Measurements from ENCODE around the gene BNIP3.
"Not testable (repeated sequence)": the region's sequence is repeated elsewhere in the genome, so short reads cannot be mapped to it uniquely, and the experiment has no call there.

Gene BNIP3

DNA sequence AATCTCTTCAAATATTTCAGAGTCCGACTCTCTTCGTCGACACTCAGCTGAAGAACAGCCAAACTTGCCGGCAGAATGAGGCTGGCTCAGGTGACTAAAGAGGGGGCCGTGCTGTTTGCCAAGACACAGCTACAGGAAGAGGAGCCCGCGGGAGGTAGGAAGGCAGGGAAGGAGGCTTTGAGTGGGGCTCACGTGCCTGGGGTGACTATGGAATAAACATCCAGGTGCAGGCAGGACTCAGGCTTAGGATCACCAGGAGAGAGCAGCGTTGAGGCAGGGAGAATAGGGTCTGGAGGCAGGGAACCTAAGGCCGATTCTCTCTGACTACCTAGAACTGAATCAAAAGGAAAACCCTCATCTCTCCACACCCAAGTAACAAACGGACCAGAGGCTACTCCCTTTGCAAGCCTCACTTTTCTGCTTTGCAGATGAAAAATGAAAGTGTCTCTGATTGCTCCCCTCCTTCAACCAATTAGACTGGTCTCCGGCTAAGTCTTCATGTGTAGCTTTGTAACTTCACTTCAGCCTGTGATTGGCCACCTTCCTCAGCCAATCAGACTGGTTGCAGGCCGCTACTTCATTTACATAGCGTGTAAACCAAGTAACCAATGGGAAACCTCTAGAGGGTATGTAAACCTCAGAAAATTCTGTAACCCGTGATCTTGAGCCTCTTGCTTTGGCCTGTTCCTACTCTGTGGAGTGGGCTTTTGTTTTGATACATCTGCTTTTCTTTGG is 19.7 kb upstream of the BNIP3 start:
- DNase-seq: no peak

DNA sequence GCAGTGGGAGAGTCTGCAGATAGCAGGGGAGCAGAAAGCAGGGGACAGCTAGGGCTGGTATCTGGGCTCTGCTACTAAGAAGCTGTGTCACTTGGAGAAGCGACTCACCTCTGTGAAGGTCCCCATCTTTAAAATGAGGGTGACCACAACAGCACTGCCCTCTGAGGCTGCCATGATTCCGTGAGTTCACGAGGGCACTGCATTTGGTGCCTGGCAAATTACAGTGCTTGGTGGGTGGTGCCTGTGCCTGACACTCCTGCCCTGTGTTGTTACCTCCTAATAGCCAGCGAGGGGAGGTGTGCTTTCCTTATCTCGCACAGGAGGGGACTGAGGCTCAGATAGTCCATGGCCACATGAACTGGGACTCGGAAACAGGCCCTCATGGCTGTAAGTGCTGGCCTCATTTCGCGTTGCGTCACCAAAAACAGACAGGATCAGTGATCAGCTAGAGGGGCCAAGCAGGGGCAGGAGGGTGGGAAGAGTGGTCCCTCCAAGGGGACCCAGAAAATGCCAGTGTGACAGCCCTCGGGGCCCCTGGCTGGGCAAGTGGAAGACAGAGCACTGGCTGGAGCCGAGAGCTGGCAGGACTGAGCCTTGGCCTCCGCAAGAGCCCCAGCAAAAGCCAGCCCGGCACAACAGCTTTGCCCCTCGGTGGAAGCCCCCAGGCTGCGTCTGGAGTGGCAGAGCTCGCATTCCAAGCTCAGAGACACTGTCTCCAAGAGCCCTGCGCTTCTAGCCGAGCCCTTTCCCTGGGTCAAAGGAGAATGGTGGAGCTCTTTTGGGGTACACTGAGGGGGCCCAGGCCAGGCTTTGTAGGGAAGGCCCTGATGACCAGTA is 17.3 kb upstream of the BNIP3 start:
- DNase-seq: no peak

DNA sequence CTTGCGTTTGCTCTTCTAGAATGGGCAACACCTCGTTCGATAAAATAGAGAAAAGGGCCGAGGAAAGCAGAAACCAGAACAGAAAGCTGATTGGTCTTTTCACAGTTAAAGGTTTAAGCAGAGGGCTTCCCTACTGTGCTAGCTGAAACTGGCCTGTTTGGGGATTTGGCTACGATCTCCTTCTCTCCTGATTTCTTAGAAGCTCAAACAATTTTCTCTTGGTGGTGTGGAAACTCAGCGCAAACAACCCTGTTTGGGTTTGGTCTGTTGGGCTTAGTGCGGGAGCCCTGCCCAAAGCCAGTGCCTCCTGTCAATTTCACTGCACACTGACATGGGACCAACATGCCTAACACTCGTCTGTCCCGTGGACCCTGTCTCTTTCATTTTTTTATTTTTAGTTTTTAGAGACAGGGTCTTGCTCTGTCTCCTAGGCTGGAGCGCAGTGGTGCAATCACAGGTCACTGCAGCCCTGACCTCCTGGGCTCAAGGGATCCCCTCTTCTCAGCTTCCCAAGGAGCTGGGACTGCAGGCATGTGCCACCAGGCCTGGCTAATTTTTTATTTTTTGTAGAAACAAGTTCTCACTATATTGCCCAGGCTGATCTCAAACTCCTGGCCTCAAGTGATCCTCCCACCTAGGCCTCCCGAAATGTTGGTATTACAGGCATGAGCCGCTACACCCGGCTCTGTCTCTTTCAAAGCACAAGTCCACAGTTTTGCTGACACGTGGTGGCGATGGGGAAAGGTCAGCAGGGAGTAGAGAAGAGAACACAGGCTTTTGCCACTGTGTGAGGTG is 16.5 kb upstream of the BNIP3 start:
- DNase-seq: no peak

DNA sequence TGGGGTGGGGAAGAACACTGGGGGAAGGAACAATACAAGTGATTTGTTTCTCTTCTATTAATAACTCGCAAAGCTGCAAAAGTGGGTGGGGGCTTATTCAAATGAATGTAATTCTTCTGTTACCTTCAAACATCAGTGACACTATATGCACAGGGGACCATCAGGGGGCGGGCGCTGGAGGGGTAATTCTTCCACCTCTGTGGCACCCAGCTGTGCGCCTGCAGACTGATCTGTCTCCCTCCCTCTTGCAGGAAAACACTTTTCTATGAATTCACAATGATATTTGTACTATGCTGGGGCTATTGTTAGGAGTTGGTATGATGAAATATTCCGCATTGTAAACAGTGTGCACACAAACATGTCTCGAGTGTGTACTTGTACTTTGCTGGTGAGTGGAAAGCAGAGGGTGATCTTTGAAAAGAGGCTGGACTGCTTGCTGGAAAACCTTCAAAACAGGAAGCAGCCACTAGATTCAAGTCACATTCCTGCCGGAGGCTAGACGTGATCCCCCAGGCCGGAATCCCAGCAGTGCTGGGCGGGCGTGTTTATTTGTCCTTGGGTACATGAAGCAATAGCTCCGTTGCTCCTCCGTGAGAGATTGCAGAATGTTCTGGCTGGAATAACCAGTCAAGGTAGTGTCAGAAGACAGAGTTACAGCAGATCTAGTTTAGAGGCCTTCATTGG is 15.8 kb upstream of the BNIP3 start:
- DNase-seq: peak; percentile 8

DNA sequence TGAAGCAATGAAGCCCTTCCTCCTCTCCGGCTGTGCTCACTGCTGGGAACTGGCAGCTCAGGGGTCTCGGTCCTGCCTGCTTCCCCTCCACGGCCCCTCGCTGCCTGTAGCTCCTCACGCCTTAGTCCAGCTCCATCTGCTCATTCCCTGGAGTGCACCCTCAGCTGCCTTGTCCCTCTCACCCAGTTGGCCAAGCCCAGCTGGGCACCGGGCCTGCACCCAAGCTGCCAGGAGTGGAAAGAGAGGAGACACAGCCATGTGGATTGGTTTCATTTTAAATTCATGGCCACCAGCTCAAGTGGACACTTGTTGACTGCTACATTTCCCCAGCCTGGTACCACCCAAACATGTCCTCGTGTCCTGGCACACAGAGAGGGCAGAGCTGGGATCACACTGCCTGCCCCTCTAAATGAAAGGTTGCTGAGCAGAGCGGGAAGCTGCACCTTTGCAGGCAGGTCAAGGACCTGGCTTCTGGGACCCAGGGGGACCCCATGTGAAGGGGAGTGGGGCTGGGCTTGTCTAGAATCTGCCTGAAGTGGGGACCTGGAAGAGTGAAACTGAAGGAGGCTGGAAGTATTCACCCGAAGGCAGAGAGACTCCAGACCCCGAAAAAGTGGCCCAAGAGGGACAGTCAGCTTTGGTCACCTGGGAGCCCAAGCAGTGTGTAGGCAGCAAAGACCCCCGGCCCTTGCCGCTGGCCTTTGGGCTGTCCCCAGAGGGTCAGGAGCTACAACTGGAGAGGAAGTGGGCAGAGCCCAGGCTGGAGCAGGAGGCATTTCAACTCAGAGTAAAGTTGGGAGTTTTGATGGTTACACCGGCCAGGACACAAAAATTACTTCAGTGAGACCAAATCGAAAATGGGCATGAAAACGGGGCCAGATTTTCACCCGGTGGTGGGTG is 15.0 kb upstream of the BNIP3 start:
- DNase-seq: no peak

DNA sequence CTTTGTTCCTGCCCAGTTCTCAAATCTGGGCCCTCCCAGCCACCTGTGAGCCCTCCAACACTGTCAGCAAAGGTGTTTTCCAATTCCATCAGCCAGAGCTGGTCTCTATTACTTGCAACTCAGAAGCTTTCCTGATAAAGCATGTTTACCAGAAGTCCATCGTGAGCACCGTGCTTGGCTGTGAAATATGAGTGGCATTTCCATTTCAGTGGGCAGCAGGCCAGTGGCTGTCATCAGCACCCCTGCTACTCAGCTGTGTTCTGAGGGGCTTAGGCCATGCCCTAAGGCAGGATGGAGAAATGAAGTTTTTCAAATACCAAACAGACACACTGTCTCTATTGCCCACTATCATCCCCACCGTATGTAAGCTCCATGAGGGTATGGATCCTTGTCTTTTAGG is 12.7 kb upstream of the BNIP3 start:
- DNase-seq: no peak

DNA sequence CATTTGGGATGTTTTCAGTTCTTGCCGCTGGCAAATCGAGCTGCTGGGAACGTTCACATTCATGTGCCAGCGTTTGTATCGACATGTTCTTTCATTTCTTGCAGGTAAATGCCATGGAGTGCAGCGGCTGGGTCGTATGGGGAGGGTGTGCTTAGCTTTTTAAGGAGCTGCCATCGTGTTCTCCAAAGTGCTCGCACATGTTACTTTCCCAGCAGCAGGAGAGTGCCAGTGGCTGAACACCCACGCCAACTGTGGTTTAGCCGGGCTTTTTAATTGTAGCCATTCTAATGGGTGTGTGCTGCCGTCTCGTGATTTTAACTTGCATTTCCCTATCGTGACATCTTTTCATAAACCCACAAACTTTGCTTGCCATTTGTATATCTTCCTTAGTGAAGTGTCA is 11.6 kb upstream of the BNIP3 start:
- peak; percentile 4 for DNase-seq

DNA sequence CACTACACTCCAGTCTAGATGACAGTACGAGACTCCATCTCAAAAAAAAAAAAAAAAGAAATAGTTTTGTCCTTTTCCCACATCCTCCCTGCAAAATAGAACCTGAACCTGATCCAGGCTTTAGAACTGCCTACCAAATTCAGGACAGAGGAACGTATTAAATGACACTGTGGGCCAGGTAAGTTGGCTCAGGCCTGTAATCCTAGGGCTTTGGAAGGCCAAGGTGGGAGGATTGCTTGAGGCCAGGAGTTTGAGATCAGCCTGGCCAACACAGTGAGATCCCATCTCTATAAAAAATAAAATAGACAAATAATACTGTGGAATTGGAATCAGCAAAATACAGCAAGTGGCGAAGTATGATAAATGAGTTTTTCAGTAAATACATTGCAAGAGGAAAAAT is 10.0 kb upstream of the BNIP3 start:
- no peak for DNase-seq

DNA sequence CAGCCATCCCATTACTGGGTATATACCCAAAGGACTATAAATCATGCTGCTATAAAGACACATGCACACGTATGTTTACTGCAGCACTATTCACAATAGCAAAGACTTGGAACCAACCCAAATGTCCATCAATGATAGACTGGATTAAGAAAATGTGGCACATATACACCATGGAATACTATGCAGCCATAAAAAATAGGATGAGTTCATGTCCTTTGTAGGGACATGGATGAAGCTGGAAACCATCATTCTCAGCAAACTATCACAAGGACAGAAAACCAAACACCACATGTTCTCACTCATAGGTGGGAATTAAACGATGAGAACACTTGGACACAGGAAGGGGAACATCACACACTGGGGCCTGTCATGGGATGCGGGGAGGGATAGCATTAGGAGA is 6.1 kb upstream of the BNIP3 start:
- not testable (repeated sequence) for DNase-seq

DNA sequence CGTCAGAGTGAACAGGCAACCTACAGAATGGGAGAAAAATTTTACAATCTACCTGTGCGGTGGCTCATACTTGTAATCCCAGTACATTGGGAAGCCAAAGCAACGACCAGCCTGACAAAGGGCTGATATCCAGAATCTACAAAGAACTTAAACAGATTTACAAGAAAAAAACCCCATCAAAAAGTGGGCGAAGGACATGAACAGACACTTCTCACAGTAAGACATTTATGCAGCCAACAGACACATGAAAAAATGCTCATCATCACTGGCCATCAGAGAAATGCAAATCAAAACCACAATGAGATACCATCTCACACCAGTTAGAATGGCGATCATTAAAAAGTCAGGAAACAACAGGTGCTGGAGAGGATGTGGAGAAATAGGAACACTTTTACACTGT is 5.6 kb upstream of the BNIP3 start:
- not testable (repeated sequence) for DNase-seq

DNA sequence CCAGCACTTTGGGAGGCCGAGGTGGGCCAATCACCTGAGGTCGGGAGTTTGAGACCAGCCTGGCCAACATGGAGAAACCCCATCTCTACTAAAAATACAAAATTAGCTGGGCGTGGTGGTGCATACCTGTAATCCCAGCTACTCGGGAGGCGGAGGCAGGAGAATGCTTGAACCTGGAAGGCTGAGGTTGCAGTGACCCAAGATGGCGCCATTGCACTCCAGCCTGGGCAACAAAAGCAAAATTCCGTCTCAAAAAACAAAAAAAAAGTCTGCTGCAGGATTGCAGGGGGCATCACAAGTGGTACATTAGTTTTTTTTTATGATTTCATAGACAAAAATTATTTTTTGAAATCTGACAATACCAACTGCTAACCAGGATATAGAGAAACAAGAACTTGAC is 5.1 kb upstream of the BNIP3 start:
- not testable (repeated sequence) for DNase-seq

DNA sequence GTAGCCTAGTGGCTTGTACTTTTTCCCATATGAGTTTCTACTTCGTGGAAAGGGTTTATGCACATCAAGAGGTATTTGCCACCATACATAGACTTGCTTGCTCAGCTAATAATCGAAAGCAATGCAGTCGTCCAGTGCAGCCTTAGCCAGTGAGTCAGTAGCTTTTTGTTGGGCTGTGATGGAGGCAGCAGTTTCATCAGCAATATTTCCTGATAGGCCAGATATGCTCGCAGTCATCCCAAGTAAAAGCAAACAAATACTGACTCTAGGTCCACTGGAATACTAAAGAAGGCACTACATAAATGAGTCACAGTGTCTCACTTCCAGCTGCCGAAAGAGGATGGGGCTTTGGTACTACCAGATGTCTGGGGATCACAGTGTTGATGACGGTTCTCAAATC is 2.1 kb upstream of the BNIP3 start:
- no peak for DNase-seq

DNA sequence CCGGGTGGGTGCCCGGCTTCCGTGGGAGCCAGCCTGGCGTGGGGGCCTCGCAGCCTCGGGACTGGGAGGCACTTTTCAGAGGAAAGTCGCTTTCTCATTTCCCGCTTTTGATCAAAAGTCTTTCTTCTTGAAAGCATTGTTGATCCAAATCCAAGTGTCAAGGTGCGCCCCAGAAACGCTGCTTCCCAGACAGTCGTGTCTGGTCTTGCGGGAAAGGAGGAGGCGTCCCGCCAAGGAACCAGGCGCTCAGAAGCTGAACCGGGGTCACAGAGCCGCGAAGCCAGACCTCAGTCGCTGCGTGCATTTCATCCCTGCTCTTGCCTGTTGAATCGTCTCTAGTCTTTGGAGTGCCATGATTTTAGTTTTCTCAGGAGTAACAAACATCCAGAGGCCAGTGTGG is 1.1 kb upstream of the BNIP3 start:
- DNase-seq: no peak

DNA sequence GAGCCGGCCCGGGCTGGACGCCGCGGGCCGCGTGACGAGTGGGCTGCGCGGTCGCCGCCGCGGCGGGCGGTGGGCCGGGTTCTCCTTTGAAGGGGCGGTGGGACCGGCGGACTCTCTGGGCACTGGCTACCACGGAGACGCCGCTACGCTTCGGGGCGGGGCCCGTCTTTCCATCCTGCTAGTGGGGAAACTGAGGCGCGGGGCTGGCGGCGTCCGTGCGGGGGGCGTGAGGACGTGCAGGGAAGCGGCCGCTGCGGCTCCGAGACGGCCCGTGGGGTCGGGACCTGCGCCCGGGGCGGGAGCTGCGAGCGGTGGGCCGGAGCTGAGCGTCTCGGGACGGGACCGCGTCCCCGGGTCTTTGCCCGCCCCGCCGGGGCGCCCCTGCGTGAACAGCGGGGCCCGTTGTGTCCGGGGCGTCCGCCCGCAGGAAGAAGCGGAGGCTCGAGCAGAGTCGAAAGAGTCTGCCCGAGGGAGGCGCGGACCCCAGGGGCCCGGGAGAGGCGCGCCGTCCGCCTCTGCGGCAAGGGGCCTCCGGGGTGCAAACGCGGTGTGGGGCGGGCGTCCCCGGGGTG is 548 bp upstream of the BNIP3 start:
- no peak for DNase-seq

DNA sequence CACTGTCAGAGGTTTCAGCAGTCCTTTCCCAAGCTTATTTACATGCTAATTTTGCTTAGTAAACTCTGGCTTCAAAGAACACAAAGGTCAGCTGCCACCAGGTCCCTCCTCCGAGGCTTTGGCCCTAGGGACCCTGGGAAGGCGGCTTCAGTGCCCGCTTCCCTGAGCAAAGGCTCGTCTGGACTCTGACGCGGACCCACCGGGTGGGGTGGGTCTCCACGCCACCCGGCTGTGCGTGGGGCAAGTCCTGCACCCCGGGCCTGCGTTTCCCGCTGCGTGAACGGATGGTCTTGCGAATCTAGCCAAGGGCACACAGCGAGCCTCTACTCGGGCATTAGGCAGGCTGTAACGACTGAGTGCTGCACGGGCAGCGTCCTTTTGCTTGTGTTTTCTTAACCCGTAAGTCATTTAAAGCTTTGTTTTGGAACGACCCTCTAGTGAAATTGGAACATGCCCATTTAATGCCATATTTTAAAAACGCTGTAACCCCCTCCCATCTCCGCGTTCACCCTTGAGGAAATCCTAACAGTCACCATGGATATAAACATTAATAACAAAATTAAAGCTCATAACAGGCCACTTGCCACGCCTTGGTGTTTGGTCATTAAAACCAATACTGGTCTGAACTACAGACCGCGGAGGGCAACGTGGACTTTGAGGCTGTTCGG is 828 bp downstream of the BNIP3 start:
- DNase-seq: peak; percentile 13

DNA sequence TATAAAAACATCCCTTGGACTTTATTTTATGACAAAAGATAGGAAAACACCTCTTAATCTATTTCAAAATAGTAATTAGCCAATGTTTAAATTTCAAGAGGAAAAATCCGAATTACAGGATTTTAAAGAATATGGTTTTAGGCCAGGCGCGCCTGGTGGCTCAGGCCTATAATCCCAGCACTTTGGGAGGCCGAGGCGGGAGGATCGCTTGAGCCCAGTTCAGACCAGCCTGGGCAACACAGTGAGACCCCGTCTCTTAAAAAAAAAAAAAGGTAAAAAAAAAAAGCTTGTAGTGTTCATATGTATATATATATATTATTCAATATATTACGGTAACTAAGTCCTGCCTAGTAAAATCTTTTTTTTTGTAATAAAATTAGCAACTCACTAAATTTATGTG is 1.4 kb downstream of the BNIP3 start:
- no peak for DNase-seq

DNA sequence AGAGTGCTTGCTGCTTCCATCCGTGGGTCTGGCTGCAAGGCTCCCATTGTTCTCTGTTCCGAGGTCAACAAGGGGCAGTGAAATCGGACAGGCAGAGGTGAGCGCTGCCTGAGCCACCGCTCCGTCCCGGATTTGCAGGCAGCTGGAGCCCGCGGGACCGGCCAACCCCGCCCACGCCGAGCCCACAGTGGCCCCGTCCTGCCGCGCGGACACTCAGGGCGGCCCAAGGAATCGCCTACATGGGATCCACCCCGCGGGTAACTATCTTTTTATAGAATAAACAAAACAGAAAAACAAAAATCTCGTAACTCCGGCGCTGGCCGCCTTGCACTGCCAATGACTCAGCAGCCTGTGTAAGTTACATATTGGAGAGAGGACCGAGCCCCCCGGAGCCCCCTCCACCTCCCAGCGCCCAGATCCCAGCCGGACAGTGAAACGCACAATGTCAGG is 1.9 kb downstream of the BNIP3 start:
- DNase-seq: no peak

DNA sequence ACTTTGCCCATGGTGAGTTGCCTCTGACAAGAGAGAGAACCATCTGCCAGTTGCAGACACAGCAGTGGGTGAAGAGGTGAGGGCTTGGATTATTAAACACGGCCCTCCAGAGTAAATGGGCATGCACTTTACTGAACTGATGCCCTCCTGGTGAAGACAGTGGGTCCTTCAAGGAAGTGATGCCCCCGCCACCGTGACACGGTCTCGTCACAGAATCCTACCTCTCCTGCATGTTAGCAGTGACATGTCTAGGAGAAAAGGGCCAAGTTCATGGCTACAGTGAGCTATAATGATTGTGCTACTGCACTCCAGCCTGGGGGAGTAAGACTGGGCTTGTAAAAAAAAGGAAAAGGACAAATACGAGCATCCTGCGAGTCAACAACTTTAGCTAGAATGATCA is 2.4 kb downstream of the BNIP3 start:
- DNase-seq: no peak

DNA sequence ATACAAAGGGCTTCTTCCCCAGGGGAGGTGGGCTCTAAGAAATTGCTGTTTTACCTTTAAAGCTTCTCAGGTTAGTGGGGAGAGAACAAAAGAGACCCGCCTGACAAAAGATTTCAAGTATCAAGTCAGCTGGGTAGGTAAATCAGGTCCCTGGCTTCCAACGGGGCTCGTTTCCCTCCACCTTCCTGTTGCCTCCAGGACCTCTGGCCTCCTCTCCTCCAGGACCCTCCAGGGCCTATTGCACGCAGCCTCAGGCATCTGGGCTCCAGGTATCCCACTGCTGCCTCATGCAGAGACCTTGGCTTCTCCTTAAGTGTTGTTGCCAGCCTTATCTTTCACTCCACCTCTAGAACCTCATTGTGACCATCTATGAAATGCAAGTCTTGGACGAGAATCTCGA is 2.9 kb downstream of the BNIP3 start:
- DNase-seq: no peak

DNA sequence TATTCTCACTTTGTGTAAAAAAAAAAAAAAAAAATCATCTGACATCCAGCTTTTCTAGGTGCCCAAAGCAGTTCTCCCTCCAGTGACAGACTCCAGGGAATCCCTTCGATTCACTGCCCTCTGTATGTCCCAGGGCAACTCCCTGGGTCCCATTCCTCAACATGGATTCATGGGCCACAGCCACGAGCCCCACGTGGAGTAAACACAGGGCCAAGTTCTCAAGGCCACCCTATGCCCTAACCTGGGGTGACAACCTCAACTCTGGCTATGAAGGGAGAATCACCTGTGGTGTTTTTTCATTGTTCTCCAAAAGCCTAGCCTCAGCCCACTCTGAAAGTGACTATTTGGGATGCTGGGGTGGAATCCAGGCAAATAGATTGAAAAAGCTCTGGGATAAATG is 3.4 kb downstream of the BNIP3 start:
- DNase-seq: no peak
